ENCODE measurements around the gene COL4A1. TPM values are rescaled to one million over a fixed set of nuclear protein-coding genes. Genes with fewer than 3 reads are reported as not detected.

Gene COL4A1
- total RNA-seq, 2 experiments from 2014 or later, result not detected

DNA sequence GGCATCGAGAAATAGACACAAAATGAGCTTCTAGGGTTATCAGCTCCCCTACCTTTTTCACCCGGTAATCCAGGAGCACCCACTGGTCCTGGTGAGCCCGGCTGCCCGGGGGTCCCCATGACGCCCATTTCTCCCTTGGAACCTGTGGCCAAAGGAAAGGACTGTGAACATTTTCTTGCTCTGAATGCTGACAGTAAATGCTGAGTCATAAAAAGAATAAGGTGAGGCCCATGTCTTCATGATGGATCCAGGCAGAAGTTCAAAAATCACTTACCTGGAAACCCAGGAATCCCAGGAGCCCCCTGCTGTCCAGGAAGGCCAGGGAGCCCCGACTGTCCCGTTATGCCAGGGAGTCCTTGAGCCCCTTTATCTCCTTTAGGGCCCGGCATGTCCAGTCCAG is 129.2 kb downstream of the COL4A1 start:
- peaks cover 2% of the 10 kb centered on the region for H3K27me3 Mint-ChIP-seq
- H3K27ac Mint-ChIP-seq, result no peak overlapping the region
- CTCF ChIA-PET, result no interaction called here
- POLR2A ChIA-PET, result no interaction called here
- intact Hi-C loops (cut with micrococcal nuclease), result no loop called here
- no peak overlapping the region for H3K4me3 Mint-ChIP-seq
- peaks cover 9% of the 10 kb centered on the region for H3K9me3 Mint-ChIP-seq
- no peak for DNase-seq
- no peaks in the 10 kb centered on the region for H3K36me3 Mint-ChIP-seq
- H3K4me1 Mint-ChIP-seq (ENCODE audit: low read depth), result no peaks in the 10 kb centered on the region

- H3K9me3 Mint-ChIP-seq, result peaks cover 16% of the 10 kb centered on the region
- no peak overlapping the region for H3K4me3 Mint-ChIP-seq
- H3K27ac Mint-ChIP-seq, result no peak overlapping the region
- intact Hi-C loops (cut with micrococcal nuclease), result no loop called here
- CTCF ChIA-PET, result no interaction called here
- H3K27me3 Mint-ChIP-seq, result peaks cover 5% of the 10 kb centered on the region
- H3K4me1 Mint-ChIP-seq (ENCODE audit: low read depth), result no peaks in the 10 kb centered on the region
- no peak for DNase-seq
- POLR2A ChIA-PET, result no interaction called here
- no peaks in the 10 kb centered on the region for H3K36me3 Mint-ChIP-seq
Observed at GRCh38 chr13:110176431-110176830, 130.5 kb downstream of the COL4A1 start.

DNA sequence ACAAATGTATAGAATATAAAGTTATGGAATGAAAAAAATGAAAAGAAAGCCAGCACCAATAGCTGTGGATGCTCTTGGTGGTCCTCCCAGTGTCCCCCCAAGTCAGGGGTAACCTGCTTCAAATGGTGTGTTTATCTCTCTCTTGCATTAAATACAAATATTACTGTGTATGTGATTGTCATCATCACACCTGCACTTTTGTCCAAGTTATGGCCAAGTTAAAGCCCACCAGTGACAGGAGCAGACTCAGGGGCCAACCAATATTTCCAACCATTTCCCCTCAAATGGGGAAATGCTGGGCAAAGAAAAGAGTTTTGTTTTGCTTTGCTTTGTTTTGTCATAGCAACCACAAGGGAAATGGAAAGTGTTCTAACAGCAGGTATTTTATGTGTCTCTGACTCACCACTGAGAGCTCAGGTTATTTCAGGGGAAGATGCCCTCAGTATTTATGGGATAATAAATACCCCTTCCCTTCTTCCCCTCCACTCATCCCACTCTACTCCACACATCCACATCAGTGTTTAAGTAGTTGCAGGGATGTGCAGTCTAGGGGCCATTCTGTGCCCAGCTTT is 133.6 kb downstream of the COL4A1 start:
- Mint-ChIP-seq H3K27ac (no peak overlapping the region), H3K4me1 (ENCODE audit: low read depth) (no peaks in the 10 kb centered on the region), H3K4me3 (no peak overlapping the region), H3K9me3 (peaks cover 17% of the 10 kb centered on the region), H3K36me3 (no peaks in the 10 kb centered on the region), H3K27me3 (peaks cover 5% of the 10 kb centered on the region)
- intact Hi-C loops (cut with micrococcal nuclease), result no loop called here
- CTCF ChIA-PET, result no interaction called here
- no peak for DNase-seq
- POLR2A ChIA-PET, result no interaction called here

DNA sequence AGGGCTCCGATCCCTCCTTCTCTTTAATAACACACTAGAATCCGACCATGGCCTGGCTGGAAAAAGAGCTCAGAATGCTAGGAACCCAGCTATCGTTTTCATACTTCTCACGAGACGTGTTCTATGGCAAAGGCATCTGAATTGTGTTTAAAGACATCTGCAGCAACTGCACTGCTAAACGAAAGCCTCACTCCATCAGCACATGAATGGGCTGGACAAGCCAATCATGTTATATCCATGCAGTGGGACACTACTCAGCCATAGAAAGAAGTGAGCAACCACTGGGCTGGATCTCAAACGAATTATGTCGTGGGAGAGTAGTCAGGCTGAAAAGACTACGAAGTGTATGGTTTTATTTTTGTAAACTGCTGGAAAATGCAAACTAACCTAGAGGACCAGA is 136.1 kb downstream of the COL4A1 start:
- intact Hi-C loops (cut with micrococcal nuclease), result no loop called here
- H3K36me3 Mint-ChIP-seq, result no peaks in the 10 kb centered on the region
- CTCF ChIA-PET, result no interaction called here

DNA sequence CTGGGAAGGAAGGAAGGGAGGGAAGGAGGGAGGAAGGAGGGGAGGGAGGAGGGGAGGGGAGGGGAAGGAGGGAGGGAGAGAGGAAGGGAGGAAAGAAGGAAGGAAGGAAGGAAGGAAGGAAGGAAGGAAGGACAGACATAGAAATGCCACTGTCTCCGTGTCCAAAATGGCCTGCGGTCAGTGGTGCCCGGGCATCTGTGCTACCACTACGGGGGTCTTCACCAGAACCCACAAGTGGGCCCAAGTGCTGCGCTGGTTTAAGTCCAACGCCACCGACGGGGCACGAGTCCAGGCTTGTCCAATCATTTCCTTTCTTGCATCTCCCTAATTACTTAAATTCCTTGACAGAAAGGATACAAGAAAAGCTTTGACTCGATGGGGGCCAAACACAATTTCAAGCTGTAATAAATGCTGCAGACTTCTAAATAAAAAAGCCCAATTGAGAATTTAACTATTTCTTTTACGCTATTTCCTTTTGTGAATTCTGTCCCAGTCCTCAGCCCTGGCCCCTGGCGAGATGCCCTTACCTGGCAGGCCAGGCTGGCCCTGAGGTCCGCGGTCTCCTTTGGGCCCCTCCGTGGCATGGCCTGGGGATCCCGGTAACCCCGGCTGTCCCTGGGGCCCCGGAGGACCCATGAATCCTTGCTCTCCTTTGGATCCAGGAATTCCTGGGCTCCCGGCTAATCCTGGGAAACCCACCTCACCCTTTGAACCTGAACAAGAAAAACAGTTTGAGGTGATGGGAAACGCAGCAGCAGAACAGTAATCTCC is 136.8 kb downstream of the COL4A1 start:
- Mint-ChIP-seq H3K4me1 (ENCODE audit: low read depth) (no peaks in the 10 kb centered on the region), H3K4me3 (no peak overlapping the region), H3K36me3 (no peaks in the 10 kb centered on the region), H3K9me3 (peaks cover 17% of the 10 kb centered on the region), H3K27ac (no peak overlapping the region), H3K27me3 (peaks cover 11% of the 10 kb centered on the region)
- intact Hi-C loops (cut with micrococcal nuclease), result no loop called here
- POLR2A ChIA-PET, result no interaction called here
- no peak for DNase-seq
- CTCF ChIA-PET, result no interaction called here

More for the DNA sequence above, 136.1 kb downstream of the COL4A1 start:
- POLR2A ChIA-PET, result no interaction called here
- H3K9me3 Mint-ChIP-seq, result peaks cover 17% of the 10 kb centered on the region
- DNase-seq, result no peak
- peaks cover 10% of the 10 kb centered on the region for H3K27me3 Mint-ChIP-seq
- H3K27ac Mint-ChIP-seq, result no peak overlapping the region
- H3K4me3 Mint-ChIP-seq, result no peak overlapping the region
- no peaks in the 10 kb centered on the region for H3K4me1 Mint-ChIP-seq (ENCODE audit: low read depth)

DNA sequence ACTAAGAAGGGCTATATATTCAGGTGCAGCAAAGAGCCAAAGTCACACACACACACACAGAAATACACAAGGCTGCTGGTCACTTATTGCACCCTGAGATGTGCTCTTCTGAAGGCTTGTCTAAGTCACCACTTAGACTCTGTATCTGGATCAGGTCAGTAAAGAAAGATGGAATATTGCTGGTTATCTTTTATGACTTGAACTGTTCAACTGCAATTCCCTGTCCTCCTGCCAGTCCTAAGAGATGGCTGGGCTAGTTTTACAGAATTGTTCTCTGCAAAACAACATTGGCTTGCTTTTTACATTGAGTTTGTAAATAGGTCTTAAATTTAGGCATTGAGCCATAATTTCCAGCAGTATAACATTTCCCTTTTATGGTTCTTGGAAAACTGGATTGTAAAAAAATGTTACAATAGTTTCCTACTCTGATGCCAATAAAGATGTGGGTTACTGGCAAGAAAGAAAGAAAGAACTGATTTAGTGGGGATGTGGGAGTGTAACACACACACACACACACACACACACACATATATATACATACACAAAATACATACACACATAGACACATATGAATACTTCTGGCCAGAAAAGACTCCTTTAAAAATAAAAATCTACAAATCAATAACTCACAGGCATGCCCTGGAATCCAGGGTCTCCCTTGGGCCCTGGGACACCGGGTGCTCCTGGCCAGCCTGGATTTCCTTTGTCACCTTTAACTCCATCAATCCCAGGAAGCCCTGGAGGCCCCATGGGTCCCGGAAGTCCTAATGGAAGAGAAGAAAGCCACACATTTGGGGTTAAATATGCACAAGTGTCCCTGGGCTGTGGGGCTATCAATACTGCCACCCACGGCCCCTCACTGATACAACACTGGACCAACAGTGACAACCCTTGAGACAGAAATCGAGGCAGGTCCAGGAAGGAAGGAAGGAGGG is 137.7 kb downstream of the COL4A1 start:
- Mint-ChIP-seq H3K27ac (no peak overlapping the region), H3K4me3 (no peak overlapping the region), H3K27me3 (peaks cover 12% of the 10 kb centered on the region), H3K9me3 (peaks cover 14% of the 10 kb centered on the region), H3K4me1 (ENCODE audit: low read depth) (no peaks in the 10 kb centered on the region), H3K36me3 (no peaks in the 10 kb centered on the region)
- POLR2A ChIA-PET, result no interaction called here
- intact Hi-C loops (cut with micrococcal nuclease), result no loop called here
- CTCF ChIA-PET, result no interaction called here
- no peak for DNase-seq

DNA sequence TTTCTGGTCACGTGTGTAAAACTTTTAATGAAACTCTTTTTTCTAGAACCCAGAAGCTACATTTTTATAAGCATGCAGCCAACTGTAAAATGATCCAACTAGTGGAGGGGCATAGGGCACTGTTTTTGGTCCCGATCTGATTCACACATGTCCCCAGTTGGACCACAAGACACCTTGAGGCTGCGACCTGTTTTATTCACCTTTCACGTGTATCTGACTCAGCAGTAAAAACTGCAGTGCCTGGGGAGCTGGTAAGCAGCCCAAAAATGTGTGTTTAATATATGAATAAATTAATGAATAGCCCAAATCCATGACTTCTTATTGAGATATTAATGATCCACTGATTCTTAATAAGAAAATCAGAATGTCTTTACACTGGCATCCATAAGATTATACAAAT is 140.4 kb downstream of the COL4A1 start:
- Mint-ChIP-seq H3K27ac (no peak overlapping the region), H3K4me1 (ENCODE audit: low read depth) (no peaks in the 10 kb centered on the region), H3K27me3 (peaks cover 9% of the 10 kb centered on the region), H3K9me3 (peaks cover 2% of the 10 kb centered on the region), H3K36me3 (no peaks in the 10 kb centered on the region), H3K4me3 (no peak overlapping the region)
- no peak for DNase-seq
- ChIA-PET POLR2A (no interaction called here), CTCF (no interaction called here)
- intact Hi-C loops (cut with micrococcal nuclease), result no loop called here

- Mint-ChIP-seq H3K27me3 (peaks cover 11% of the 10 kb centered on the region), H3K27ac (no peak overlapping the region), H3K4me3 (no peak overlapping the region), H3K4me1 (ENCODE audit: low read depth) (no peaks in the 10 kb centered on the region), H3K9me3 (no peaks in the 10 kb centered on the region), H3K36me3 (no peaks in the 10 kb centered on the region)
- DNase-seq, result no peak
- intact Hi-C loops (cut with micrococcal nuclease), result no loop called here
- POLR2A ChIA-PET, result no interaction called here
- CTCF ChIA-PET, result no interaction called here
Observed at GRCh38 chr13:110164706-110165105, 142.3 kb downstream of the COL4A1 start.

DNA sequence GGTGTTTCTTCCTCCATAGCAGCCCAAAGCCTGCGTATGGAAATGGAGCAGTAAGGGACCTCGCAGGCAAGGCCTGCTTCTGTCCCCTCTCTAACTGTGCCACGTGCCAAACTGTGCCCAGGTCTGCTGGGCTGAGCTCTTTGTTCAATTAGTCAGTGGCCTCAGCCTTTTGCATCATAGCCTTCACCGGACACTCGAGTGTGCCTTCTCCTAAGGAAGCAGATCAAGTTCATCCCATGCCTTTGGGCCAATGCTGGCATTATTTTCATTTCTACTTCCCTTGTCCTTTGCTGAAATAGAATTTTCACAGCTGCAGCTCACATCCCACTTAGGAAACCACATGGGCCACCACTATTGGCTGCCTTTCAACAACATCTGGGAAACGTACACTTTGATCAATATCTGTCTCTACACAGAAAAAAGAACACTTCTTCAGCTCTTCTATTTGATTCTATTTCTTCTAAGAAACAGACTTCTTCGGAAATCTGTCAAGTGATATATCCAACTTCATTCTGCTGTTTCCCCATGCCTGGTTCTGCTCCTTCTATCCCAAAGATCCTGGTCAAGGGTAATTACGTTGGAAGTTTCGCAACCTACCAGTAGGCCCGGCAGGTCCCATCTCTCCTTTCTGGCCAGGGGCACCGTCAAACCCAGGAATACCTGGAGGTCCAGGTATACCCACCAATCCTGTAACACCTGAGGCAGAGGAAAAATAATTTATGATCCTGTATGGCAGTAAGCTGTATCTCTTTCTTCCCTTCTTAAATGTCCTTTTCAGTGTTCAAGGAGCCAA is 143.9 kb downstream of the COL4A1 start:
- Mint-ChIP-seq H3K27me3 (peaks cover 12% of the 10 kb centered on the region), H3K27ac (no peak overlapping the region), H3K36me3 (no peaks in the 10 kb centered on the region), H3K9me3 (no peaks in the 10 kb centered on the region), H3K4me1 (ENCODE audit: low read depth) (no peaks in the 10 kb centered on the region), H3K4me3 (no peak overlapping the region)
- ChIA-PET POLR2A (no interaction called here), CTCF (no interaction called here)
- intact Hi-C loops (cut with micrococcal nuclease), result no loop called here
- DNase-seq, result no peak

GRCh38 chr13:110162053-110162452 is 144.9 kb downstream of the COL4A1 start:
- Mint-ChIP-seq H3K27me3 (peaks cover 12% of the 10 kb centered on the region), H3K9me3 (no peaks in the 10 kb centered on the region), H3K27ac (no peak overlapping the region), H3K4me3 (no peak overlapping the region), H3K36me3 (no peaks in the 10 kb centered on the region), H3K4me1 (ENCODE audit: low read depth) (no peaks in the 10 kb centered on the region)
- intact Hi-C loops (cut with micrococcal nuclease), result no loop called here
- CTCF ChIA-PET, result no interaction called here
- POLR2A ChIA-PET, result no interaction called here
- DNase-seq, result no peak

DNA sequence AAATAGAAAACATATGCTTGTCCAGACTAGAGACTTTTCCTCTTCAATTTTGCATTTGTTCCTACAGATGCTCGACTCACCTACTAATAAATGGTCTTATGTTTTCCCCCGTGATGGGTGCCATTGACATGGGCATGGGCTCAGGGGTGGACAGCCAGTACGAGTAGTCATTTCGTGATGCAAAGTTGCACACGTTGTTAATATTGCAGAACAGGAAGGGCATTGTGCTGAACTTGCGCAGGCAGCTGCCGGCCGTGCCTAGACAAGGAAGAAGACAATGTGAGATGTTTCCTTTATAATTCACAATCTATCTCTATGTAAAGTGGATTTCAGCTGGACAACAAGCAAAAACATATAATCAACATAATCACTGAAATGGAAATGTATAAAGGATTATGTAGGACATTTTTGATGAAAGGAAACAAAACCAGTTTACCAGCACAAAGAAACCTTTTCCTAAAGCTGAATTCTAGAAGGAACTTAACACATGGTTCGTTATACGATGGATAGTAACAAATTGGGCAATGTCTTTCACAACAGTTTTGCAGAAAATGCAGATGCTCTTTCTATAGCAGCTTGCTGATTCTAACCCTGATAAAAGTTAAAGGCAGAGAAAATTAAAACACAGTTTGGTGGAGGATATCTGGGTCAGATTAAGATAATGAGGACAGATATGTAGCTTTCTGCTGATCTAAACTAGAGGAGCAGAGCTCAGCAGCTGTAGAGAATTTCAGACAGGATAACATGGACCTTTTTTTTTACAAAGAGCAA is 145.7 kb downstream of the COL4A1 start:
- POLR2A ChIA-PET, result no interaction called here
- H3K4me1 Mint-ChIP-seq (ENCODE audit: low read depth), result no peaks in the 10 kb centered on the region
- no peak overlapping the region for H3K4me3 Mint-ChIP-seq
- no peaks in the 10 kb centered on the region for H3K9me3 Mint-ChIP-seq
- CTCF ChIA-PET, result no interaction called here
- no peak for DNase-seq
- intact Hi-C loops (cut with micrococcal nuclease), result no loop called here
- no peaks in the 10 kb centered on the region for H3K36me3 Mint-ChIP-seq
- H3K27ac Mint-ChIP-seq, result no peak overlapping the region
- H3K27me3 Mint-ChIP-seq, result peaks cover 7% of the 10 kb centered on the region
